Measurements from ENCODE around the gene WNT3.

The WNT3 gene

GRCh38 chr17:46727572-46728348, 90.7 kb downstream of the WNT3 start:
- DNase-seq = no peak

GRCh38 chr17:46726206-46726605, 92.3 kb downstream of the WNT3 start:
- no peak for DNase-seq

GRCh38 chr17:46722662-46723285, 95.7 kb downstream of the WNT3 start:
- no peak for DNase-seq

- no peak for DNase-seq
Observed at GRCh38 chr17:46720408-46720807, 98.1 kb downstream of the WNT3 start.

GRCh38 chr17:46719891-46720290, 98.6 kb downstream of the WNT3 start:
- no peak for DNase-seq

- no peak for DNase-seq
Observed at GRCh38 chr17:46717999-46718398, 100.5 kb downstream of the WNT3 start.

Measured in activated CD8-positive, alpha-beta memory T cell treated with anti-CD3 and anti-CD28 coated beads, Interleukin-2, amount 50 U/mL, for 4 hours (primary cell).